GM21825 (cell line): ENCODE data around the gene SLC31A2.

ENCODE experiments used
- ATAC-seq: cut with Tn5 transposase; IDR thresholded peaks from one replicate; pipeline ENCODE4 v1.9.1; 2021; ENCODE audit warnings: mild to moderate bottlenecking, moderate library complexity; ENCODE audit not compliant: unreplicated experiment

Gene SLC31A2

GRCh38 chr9:113184539-113184938 is 33.7 kb downstream of the SLC31A2 start:
- ATAC-seq = no peak

- ATAC-seq = no peak
Observed at GRCh38 chr9:113185271-113185670, 34.5 kb downstream of the SLC31A2 start.

GRCh38 chr9:113186137-113186755 is 35.4 kb downstream of the SLC31A2 start:
- no peak for ATAC-seq

DNA sequence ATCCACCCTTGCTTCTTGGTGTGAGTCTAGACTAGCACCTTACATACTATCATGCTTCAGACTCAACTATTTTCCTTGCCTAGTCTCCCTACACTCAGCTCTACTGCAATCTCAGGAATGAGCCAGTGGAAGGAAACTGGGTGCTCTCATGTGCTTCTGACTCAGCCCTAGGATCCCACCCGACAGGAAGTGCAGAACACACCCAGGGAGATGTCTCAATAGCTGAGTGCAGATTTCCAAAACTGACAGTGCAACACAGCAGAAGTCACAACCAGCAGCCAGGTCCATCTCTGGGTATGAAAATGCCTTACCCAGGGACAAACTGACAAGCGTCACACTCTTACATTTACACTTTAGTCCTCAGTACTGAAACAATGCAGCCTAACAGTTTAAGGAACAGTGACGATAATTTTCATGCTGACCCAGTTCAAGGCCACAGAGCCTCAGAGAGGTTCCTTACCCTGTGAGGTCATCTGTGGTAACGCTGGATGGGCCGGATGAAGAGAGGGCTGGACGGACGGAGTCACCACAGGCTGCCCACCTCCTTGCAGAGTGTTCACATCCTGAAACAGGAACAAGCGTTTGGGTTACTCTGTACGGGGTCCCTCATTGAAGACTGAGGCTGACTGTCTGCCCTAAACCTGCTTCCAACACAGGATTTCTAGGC is 37.3 kb downstream of the SLC31A2 start:
- no peak for ATAC-seq

- ATAC-seq = no peak
Observed at GRCh38 chr9:113192455-113192854, 41.6 kb downstream of the SLC31A2 start.

- no peak for ATAC-seq
Observed at GRCh38 chr9:113199683-113200329, 49.0 kb downstream of the SLC31A2 start.

DNA sequence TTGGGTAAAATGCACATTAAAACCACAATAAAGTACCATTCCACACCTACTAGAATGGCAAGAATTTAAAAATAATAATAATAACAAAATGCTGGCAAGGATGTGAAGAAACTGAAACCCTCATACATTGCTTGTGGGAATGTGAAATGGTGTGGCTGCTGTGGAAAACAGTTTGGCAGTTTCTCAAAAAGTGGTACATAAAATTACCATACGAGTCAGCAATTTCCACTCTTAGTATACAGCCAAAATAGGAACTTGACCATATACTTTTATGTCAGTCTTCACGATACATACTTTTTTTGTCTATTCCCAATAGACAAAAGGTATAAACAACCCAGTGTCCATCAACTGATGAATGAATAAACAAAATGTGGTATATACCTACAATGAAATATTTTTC is 54.6 kb downstream of the SLC31A2 start:
- ATAC-seq = no peak

DNA sequence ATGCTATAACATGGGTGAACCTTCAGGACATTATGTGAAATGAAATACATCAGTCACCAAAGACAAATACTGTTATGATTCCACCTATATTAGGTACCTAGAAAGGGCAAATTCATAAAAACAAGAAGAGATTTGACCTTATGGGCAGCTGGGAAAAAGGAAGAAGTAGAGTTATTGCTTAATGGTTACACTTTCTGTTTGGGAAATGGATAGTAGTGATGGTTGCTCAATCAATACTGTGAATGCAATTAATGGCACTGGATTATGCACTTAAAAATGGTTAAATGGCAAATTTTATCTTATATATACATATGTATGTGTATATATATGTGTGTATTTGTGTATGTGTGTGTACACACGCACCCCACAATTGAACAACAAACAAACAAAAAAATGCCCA is 55.1 kb downstream of the SLC31A2 start:
- ATAC-seq = no peak

GRCh38 chr9:113210815-113211214 is 60.0 kb downstream of the SLC31A2 start:
- ATAC-seq = no peak
